GM12892 (cell line): ENCODE data around the gene PANK2.

Source experiments
- POLR2A ChIP-seq: IDR thresholded peaks from 2 replicates; pipeline ENCODE4 v1.6.1; 2011; ENCODE audit warnings: low read depth, low read length, control low read depth
- POLR2AphosphoS5 ChIP-seq: IDR thresholded peaks from 2 replicates; pipeline ENCODE4 v1.6.1; 2011; ENCODE audit warnings: low read depth, low read length, control low read depth
- TAF1 ChIP-seq: IDR thresholded peaks from 2 replicates; pipeline ENCODE4 v1.6.1; 2011; ENCODE audit warnings: low read depth, mild to moderate bottlenecking, control low read depth, low read length, borderline replicate concordance

- TF ChIP-seq POLR2AphosphoS5 (no peak), POLR2A (no peak), TAF1 (no peak)
Measured at GRCh38 chr20:3843490-3843889, 45.7 kb upstream of the PANK2 start.
